Hepatocyte (in vitro differentiated cells): ENCODE results near the gene YBEY.

Experiments used
- CTCF ChIP-seq: fragments of 200-600 bp; sonication (generic); IDR thresholded peaks from 2 replicates; pipeline ENCODE4 v1.5.1; 2016; ENCODE audit warnings: antibody characterized with exemption, mild to moderate bottlenecking; ENCODE audit not compliant: poor library complexity
- EZH2 ChIP-seq: fragments of 200-600 bp; sonication (generic); IDR thresholded peaks from 2 replicates; pipeline ENCODE4 v1.6.1; 2016; ENCODE audit warnings: antibody characterized with exemption, mild to moderate bottlenecking, borderline replicate concordance
- EZH2phosphoT487 ChIP-seq: fragments of 200-600 bp; sonication (generic); IDR thresholded peaks from one replicate; pipeline ENCODE4 v1.6.1; 2018; ENCODE audit warnings: antibody characterized with exemption, mild to moderate bottlenecking, low read depth, moderate library complexity; ENCODE audit not compliant: unreplicated experiment, severe bottlenecking

GRCh38 chr21:46329796-46330195, 43.7 kb downstream of the YBEY start:
- TF ChIP-seq CTCF: no peak
- TF ChIP-seq EZH2phosphoT487: no peak
- no peak for TF ChIP-seq EZH2
